Peyer's patch (tissue), 4 donors: ENCODE data around the gene PPARA.

ENCODE experiments used
- POLR2A ChIP-seq, 2 donors: fragments of 450-650 bp; IDR thresholded peaks; one replicate each; pipeline ENCODE4 v1.5.1; 2017; ENCODE audit warnings: antibody characterized with exemption in 2 of 2, mild to moderate bottlenecking in 2 of 2, moderate library complexity in 2 of 2
- TF ChIP-seq, protein P1 (sequence below), 6 experiments: fragments of 450-650 bp in 4 of 6; fragments of 200-600 bp in 2 of 6; sonication (generic) in 1 of 6; IDR thresholded peaks; one replicate each; pipeline ENCODE4 v1.5.1; 2017 to 2019; ENCODE audit warnings: antibody characterized with exemption in 6 of 6, mild to moderate bottlenecking in 3 of 6, moderate library complexity in 1 of 6

DNA sequence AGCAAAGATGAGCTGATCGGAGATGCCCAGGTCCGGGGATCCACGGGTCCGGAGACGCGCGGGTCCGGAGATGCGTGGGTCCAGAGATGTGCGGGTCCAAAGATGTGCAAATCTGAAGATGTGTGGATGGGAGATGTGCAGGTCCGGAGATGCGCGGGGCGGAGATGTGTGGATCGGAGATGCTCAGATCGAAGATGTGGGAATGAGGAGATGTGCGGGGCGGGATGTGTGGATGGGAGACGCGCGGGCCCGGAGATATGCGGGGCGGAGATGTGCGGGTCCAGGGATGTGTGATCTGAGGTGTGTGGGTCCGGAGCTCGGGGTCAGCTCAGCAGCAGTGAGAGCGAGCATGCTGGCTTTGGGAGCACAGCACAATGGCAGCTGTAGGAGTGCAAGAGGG is 64.3 kb downstream of the PPARA start:
- TF ChIP-seq, protein P1, sequence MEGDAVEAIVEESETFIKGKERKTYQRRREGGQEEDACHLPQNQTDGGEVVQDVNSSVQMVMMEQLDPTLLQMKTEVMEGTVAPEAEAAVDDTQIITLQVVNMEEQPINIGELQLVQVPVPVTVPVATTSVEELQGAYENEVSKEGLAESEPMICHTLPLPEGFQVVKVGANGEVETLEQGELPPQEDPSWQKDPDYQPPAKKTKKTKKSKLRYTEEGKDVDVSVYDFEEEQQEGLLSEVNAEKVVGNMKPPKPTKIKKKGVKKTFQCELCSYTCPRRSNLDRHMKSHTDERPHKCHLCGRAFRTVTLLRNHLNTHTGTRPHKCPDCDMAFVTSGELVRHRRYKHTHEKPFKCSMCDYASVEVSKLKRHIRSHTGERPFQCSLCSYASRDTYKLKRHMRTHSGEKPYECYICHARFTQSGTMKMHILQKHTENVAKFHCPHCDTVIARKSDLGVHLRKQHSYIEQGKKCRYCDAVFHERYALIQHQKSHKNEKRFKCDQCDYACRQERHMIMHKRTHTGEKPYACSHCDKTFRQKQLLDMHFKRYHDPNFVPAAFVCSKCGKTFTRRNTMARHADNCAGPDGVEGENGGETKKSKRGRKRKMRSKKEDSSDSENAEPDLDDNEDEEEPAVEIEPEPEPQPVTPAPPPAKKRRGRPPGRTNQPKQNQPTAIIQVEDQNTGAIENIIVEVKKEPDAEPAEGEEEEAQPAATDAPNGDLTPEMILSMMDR (IDR thresholded peaks at IDR 0.05) = no peak
- no peak for TF ChIP-seq POLR2A (IDR thresholded peaks at IDR 0.05)
